ENCODE results near the gene KRTAP22-2. TPM values are rescaled to one million over a fixed set of nuclear protein-coding genes. Genes with fewer than 3 reads are reported as not detected.

The KRTAP22-2 gene
- total RNA-seq, 2 experiments from 2014 or later = not detected

DNA sequence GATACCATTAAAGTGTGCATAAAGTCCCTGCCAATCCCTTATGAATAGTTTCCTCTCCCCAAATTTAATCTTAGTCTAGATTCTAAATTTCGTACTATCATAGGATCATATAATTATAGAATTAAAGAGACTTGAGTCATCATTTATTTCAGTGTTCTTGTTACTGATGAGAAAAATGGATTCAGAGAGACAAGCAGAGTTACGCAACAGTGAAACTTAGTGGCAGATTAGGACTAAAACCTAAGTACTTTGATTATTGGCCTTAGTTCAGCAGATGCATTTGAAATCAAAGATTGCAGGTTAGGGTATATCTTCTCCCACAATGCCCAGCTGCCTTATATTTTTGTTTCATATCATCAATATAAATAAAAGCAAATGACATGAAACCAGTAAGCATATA lies 28.2 kb downstream of the KRTAP22-2 start:
- no peaks in the 10 kb centered on the region for H3K36me3 Mint-ChIP-seq (ENCODE audit: low read depth)
- intact Hi-C loops (cut with DNase I, micrococcal nuclease) = no loop called here
- Histone ChIP-seq H3K27ac (ENCODE audit: low read depth in 1 of 2, low read length in 2 of 2) (no peak overlapping the region), H3K4me1 (ENCODE audit: insufficient read depth, low read length) (no peaks in the 10 kb centered on the region), H3K4me3 (ENCODE audit: low read length) (no peak overlapping the region), H3K9me3 (ENCODE audit: control insufficient read depth in 1 of 2, insufficient read depth in 1 of 2, low read length in 2 of 2) (no peaks in the 10 kb centered on the region), H3K27me3 (ENCODE audit: control insufficient read depth in 1 of 2, insufficient read depth in 2 of 2, low read length in 2 of 2) (no peaks in the 10 kb centered on the region), H3K36me3 (ENCODE audit: insufficient read depth, low read length) (no peaks in the 10 kb centered on the region)
- H3K4me3 Mint-ChIP-seq = no peak overlapping the region
- ATAC-seq (ENCODE audit: poor library complexity) (no peak), DNase-seq (no peak)
- ChIA-PET POLR2A (no interaction called here), CTCF (no interaction called here)
- no peaks in the 10 kb centered on the region for H3K4me1 Mint-ChIP-seq (ENCODE audit: low read depth)
- H3K27me3 Mint-ChIP-seq = no peaks in the 10 kb centered on the region
- TF ChIP-seq, protein P1, sequence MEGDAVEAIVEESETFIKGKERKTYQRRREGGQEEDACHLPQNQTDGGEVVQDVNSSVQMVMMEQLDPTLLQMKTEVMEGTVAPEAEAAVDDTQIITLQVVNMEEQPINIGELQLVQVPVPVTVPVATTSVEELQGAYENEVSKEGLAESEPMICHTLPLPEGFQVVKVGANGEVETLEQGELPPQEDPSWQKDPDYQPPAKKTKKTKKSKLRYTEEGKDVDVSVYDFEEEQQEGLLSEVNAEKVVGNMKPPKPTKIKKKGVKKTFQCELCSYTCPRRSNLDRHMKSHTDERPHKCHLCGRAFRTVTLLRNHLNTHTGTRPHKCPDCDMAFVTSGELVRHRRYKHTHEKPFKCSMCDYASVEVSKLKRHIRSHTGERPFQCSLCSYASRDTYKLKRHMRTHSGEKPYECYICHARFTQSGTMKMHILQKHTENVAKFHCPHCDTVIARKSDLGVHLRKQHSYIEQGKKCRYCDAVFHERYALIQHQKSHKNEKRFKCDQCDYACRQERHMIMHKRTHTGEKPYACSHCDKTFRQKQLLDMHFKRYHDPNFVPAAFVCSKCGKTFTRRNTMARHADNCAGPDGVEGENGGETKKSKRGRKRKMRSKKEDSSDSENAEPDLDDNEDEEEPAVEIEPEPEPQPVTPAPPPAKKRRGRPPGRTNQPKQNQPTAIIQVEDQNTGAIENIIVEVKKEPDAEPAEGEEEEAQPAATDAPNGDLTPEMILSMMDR (IDR thresholded peaks at IDR 0.05) = no peak
- H3K9me3 Mint-ChIP-seq = no peaks in the 10 kb centered on the region
- H3K27ac Mint-ChIP-seq = no peak overlapping the region

DNA sequence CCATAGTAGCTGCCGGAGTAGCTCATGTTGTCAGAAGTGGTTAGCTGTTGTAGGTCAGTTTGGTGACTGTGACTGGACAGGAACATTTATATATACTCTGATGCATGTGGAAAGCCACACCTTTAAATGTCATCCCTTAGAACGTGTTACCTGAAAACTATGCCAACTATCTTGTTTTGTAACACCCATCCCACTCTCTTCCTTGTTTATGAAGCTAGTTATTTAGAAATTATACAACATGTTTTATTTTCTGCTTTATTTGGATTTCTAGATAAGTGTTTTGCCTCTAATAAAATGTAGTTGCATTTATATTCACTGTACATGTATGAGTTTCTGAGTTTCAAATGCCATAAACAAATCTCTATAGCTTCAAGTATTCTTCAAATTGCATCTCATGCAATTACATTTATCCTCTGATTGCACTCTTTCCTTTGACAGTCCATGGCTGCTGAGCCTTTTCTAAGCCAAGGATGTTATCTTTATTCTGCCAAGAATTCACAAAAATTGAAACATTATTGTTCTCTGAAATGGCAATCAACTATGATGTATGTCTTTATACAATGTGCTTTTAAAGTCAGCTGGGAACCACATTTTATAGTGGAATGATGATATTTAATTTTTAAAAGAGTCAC lies 28.8 kb downstream of the KRTAP22-2 start, which contains the start of gene KRTAP19-7:
Gene KRTAP19-7, minus strand, starts transcription at position 51 of the 632 bp plus-strand sequence. Its CDS starts 25 bp downstream, at position 26.
- Histone ChIP-seq H3K9me3 (ENCODE audit: control insufficient read depth in 1 of 2, insufficient read depth in 1 of 2, low read length in 2 of 2) (no peaks in the 10 kb centered on the region), H3K4me1 (ENCODE audit: insufficient read depth, low read length) (no peaks in the 10 kb centered on the region), H3K27me3 (ENCODE audit: control insufficient read depth in 1 of 2, insufficient read depth in 2 of 2, low read length in 2 of 2) (no peaks in the 10 kb centered on the region), H3K4me3 (ENCODE audit: low read length) (no peak within 1 kb of the TSS), H3K27ac (ENCODE audit: low read depth in 1 of 2, low read length in 2 of 2) (no peak within 1 kb of the TSS), H3K36me3 (ENCODE audit: insufficient read depth, low read length) (no peaks in the 10 kb centered on the region)
- TF ChIP-seq, protein P1 (IDR thresholded peaks at IDR 0.05) = no peak
- no peak within 1 kb of the TSS for H3K4me3 Mint-ChIP-seq
- no peaks in the 10 kb centered on the region for H3K36me3 Mint-ChIP-seq (ENCODE audit: low read depth)
- DNase-seq (no peak), ATAC-seq (ENCODE audit: poor library complexity) (no peak)
- H3K27me3 Mint-ChIP-seq = no peaks in the 10 kb centered on the region
- ChIA-PET POLR2A (no interaction called here), CTCF (no interaction called here)
- no peak within 1 kb of the TSS for H3K27ac Mint-ChIP-seq
- H3K4me1 Mint-ChIP-seq (ENCODE audit: low read depth) = no peaks in the 10 kb centered on the region
- intact Hi-C loops (cut with DNase I, micrococcal nuclease) = no loop called here
- no peaks in the 10 kb centered on the region for H3K9me3 Mint-ChIP-seq

DNA sequence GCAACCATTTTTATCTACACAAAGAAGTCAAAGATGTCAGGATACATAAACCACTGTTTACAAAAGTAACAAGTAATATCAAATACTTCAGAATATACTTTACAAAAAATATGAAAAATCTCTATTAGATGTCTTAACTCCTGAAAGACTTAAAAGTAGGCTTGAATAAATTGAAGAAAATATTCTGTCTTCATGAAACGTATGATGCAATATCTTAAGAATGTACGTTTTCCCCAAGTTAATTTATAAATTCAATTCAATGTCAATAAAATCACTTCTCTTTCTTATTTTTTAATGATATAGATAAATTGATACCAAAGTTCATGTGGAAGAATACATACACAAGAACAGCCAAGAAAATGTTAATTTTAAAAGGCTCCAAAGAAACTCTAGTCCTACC lies 35.1 kb downstream of the KRTAP22-2 start:
- Histone ChIP-seq H3K27me3 (ENCODE audit: control insufficient read depth in 1 of 2, insufficient read depth in 2 of 2, low read length in 2 of 2) (no peaks in the 10 kb centered on the region), H3K36me3 (ENCODE audit: insufficient read depth, low read length) (no peaks in the 10 kb centered on the region), H3K4me3 (ENCODE audit: low read length) (no peak overlapping the region), H3K27ac (ENCODE audit: low read depth in 1 of 2, low read length in 2 of 2) (no peak overlapping the region), H3K9me3 (ENCODE audit: control insufficient read depth in 1 of 2, insufficient read depth in 1 of 2, low read length in 2 of 2) (peaks cover 0 to 4% of the 10 kb centered on the region in 2 experiments), H3K4me1 (ENCODE audit: insufficient read depth, low read length) (no peaks in the 10 kb centered on the region)
- Mint-ChIP-seq H3K4me1 (ENCODE audit: low read depth) (no peaks in the 10 kb centered on the region), H3K27ac (no peak overlapping the region), H3K4me3 (no peak overlapping the region), H3K36me3 (ENCODE audit: low read depth) (no peaks in the 10 kb centered on the region), H3K9me3 (peaks cover 6% of the 10 kb centered on the region), H3K27me3 (peaks cover 10% of the 10 kb centered on the region)
- ATAC-seq (ENCODE audit: poor library complexity) (no peak), DNase-seq (no peak)
- TF ChIP-seq, protein P1 (IDR thresholded peaks at IDR 0.05) = no peak
- POLR2A ChIA-PET = no interaction called here
- intact Hi-C loops (cut with DNase I, micrococcal nuclease) = no loop called here
- CTCF ChIA-PET = no interaction called here

All from CD4-positive, alpha-beta T cell (primary cell).